Peyer's patch (tissue), 4 donors: ENCODE measurements around the gene SH3TC1. TPM values are rescaled to one million over a fixed set of nuclear protein-coding genes. Genes with fewer than 3 reads are reported as not detected.
A peak's percentile ranks its signal among the peaks of the same experiment; 100 is the strongest.

Source experiments
- DNase-seq, 3 donors: peaks; one replicate each; pipeline ENCODE4 v3.0.0-alpha.2; 2017 to 2019
- H3K27ac ChIP-seq, 4 donors: fragments of 200-600 bp; sonication (generic); one replicate each; pipeline ENCODE4 v1.5.1; 2016 to 2019
- H3K27me3 ChIP-seq, 2 donors: fragments of 200-600 bp; sonication (generic); one replicate each; pipeline ENCODE4 v1.5.1; 2019
- H3K36me3 ChIP-seq, 3 donors: fragments of 200-600 bp; sonication (generic); one replicate each; pipeline ENCODE4 v1.5.1; 2016 to 2019
- H3K4me1 ChIP-seq, 4 donors: fragments of 200-600 bp; sonication (generic); one replicate each; pipeline ENCODE4 v1.5.1; 2016 to 2019
- H3K4me3 ChIP-seq, 4 donors: fragments of 200-600 bp; sonication (generic); 1 replicate in 3 of 4; 2 replicates in 1 of 4; pipeline ENCODE4 v1.5.1; 2016 to 2019; ENCODE audit warnings: mild to moderate bottlenecking in 1 of 4
- H3K9me3 ChIP-seq, 4 donors: fragments of 200-600 bp; sonication (generic); one replicate each; pipeline ENCODE4 v1.5.1; 2016 to 2019; ENCODE audit warnings: mild to moderate bottlenecking in 1 of 4
- CTCF ChIP-seq, 6 experiments: fragments of 450-650 bp in 4 of 6; fragments of 200-600 bp in 2 of 6; sonication (generic) in 1 of 6; IDR thresholded peaks; one replicate each; pipeline ENCODE4 v1.5.1; 2017 to 2019; ENCODE audit warnings: antibody characterized with exemption in 6 of 6, mild to moderate bottlenecking in 3 of 6, moderate library complexity in 1 of 6
- POLR2A ChIP-seq, 2 donors: fragments of 450-650 bp; IDR thresholded peaks; one replicate each; pipeline ENCODE4 v1.5.1; 2017; ENCODE audit warnings: antibody characterized with exemption in 2 of 2, mild to moderate bottlenecking in 2 of 2, moderate library complexity in 2 of 2
- total RNA-seq, 4 donors: library from RNA; depleted of rRNA; stranded (reverse); fragments of >200 nt; gene quantifications; one replicate each; pipeline ENCODE4 v1.1.0, GENCODE V29; 2016

SH3TC1 gene
- total RNA-seq, 4 donors from 2014 or later, result 4.2 to 88.3 (median 11.8) TPM

DNA sequence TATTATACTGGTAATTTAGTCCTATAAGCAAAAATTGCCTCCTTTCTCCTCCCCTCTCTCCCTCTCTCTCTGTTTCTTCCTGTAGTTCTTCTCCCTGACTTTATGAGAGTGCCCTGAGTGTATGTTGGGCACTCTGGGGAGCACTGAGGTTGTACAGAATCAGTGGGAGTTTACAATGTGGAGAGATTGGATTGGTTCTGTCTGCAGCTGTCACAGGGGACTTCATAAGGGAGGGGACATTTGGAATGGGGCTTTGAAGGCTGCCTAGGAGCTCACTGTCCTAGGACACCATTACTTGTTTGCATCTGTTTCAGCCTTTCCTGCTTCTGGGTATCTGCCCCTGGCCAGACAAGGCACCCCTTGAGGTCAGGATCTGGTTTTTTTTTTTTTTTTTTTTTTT is 22.9 kb downstream of the SH3TC1 start:
- H3K27me3 ChIP-seq, result no peaks in the 10 kb centered on the region
- peaks cover 0 to 6% (median 0%) of the 10 kb centered on the region in 4 donors for H3K4me1 ChIP-seq
- peaks cover 0 to 14% (median 0%) of the 10 kb centered on the region in 3 donors for H3K36me3 ChIP-seq
- no peak overlapping the region for H3K4me3 ChIP-seq
- H3K27ac ChIP-seq, result peak overlapping the region; percentile 51 to 57 (median 53)
- H3K9me3 ChIP-seq, result no peaks in the 10 kb centered on the region
- DNase-seq, result no peak
- TF ChIP-seq CTCF (IDR thresholded peaks at IDR 0.05), result no peak

DNA sequence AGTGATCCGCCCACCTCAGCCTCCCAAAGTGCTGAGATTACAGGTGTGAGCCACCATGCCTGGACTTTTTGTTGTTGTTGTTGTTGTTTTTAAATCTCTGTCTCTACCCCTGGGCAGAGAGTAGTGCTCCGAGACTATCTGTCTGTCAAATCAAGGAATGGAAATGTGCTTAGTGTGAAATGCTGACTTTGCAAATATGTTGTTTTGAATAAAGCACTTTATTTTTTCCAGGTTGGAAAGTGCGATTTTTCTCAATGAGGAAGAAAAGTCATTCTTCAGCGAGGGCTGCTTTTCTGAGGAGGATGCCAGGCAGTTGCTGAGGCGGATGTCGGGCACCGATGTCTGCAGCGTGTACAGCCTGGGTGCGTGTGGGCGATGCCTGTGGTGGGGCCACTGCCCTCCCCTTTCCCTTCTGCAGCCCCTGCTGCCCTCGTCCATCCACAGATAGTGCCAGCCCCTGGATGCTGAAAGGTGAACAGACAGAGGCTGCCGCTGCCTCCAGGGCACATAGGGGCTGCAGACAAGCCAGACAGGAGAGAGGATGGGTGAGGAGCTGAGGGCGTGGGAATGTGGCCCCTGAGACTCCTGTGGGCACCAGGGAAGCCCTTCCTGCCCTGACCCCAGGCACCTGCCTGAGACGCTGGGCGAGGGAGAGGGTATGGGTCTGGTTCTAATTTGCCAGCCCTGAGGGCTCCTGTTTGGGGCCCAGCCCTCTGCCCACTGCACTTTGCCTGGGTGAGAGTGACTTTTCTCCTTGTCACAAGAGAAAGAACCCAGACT is 23.7 kb downstream of the SH3TC1 start:
- H3K36me3 ChIP-seq, result peaks cover 0 to 22% (median 0%) of the 10 kb centered on the region in 3 donors
- DNase-seq, result no peak
- H3K4me1 ChIP-seq, result peaks cover 0 to 9% (median 3%) of the 10 kb centered on the region in 4 donors
- TF ChIP-seq POLR2A (IDR thresholded peaks at IDR 0.05) (no peak), CTCF (IDR thresholded peaks at IDR 0.05) (no peak)
- H3K9me3 ChIP-seq, result no peaks in the 10 kb centered on the region
- peak overlapping the region in 1 of 4 donors; percentile 51 for H3K27ac ChIP-seq
- H3K4me3 ChIP-seq, result no peak overlapping the region
- no peaks in the 10 kb centered on the region for H3K27me3 ChIP-seq

DNA sequence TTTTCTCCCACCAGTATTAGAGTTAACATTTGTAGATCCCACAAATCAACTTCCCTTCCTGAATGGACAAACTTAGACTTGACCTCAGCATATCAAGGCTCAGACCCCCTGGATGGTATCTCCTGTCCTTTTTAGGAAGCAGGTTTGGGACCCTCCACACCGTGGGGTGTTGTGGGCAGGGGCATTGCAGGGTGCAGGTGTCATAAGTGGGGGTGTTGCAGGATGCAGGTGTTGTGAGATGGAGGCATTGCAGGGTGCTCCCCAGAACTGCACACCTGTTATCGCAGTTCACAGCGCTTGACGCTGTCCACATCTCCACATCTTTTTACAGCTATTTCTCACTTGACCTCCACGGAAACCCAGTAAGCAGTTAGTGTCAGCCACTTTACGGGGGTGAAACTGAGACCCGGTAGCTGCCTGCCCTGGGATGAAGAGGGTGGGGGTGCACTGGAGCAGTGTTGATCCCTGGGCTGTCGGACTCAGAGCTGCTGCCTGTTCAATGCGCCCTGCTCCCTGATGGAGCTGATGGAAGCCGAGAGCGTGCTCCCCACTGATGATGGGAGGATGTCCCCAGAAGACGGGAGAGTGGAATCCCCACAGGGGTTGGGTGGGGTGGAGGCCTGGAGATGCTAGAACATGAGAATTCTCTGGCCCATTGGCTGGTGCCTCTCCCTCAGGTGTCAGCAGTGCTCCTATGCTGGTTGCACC is 25.3 kb downstream of the SH3TC1 start:
- DNase-seq, result no peak
- Histone ChIP-seq H3K4me1 (peaks cover 0 to 22% (median 17%) of the 10 kb centered on the region in 4 donors), H3K4me3 (no peak overlapping the region), H3K36me3 (peaks cover 0 to 23% (median 0%) of the 10 kb centered on the region in 3 donors), H3K27me3 (no peaks in the 10 kb centered on the region), H3K9me3 (no peaks in the 10 kb centered on the region), H3K27ac (no peak overlapping the region)
- TF ChIP-seq POLR2A (IDR thresholded peaks at IDR 0.05) (no peak), CTCF (IDR thresholded peaks at IDR 0.05) (no peak)

DNA sequence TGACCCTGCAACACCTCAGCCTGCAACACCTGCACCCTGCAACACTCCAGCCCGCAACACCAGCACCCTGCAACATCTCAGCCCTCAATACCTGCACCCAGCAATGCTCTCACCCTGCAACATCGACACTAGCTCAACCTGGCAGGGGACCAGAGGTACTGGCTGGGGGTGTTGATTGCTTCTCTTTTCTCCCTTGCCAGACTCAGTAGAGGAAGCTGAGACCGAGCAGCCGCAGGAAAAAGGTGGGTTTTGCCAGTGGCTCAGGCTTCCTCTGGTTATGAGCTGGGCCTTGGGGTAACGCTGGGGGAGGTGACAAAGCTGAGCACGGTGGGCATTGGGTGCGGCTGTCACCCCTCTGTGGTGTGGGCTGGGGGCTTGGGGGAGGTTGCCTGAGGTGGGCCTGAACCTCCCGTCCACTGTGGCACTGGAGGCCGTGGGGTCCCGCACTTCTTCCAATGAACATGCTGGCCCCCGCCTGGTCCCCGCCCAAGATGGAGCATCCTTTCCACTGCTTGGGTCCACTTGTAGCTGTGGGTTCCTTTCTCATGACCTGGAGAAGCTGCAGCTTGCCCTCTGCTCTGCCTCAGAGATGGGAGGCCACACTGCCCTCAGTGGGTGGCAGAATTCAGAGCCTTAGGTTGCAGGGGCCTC is 26.0 kb downstream of the SH3TC1 start:
- H3K27ac ChIP-seq, result no peak overlapping the region
- DNase-seq, result no peak
- H3K36me3 ChIP-seq, result peaks cover 0 to 23% (median 0%) of the 10 kb centered on the region in 3 donors
- TF ChIP-seq CTCF (IDR thresholded peaks at IDR 0.05) (no peak), POLR2A (IDR thresholded peaks at IDR 0.05) (no peak)
- H3K27me3 ChIP-seq, result no peaks in the 10 kb centered on the region
- no peak overlapping the region for H3K4me3 ChIP-seq
- no peaks in the 10 kb centered on the region for H3K9me3 ChIP-seq
- H3K4me1 ChIP-seq, result peaks cover 0 to 22% (median 17%) of the 10 kb centered on the region in 4 donors

DNA sequence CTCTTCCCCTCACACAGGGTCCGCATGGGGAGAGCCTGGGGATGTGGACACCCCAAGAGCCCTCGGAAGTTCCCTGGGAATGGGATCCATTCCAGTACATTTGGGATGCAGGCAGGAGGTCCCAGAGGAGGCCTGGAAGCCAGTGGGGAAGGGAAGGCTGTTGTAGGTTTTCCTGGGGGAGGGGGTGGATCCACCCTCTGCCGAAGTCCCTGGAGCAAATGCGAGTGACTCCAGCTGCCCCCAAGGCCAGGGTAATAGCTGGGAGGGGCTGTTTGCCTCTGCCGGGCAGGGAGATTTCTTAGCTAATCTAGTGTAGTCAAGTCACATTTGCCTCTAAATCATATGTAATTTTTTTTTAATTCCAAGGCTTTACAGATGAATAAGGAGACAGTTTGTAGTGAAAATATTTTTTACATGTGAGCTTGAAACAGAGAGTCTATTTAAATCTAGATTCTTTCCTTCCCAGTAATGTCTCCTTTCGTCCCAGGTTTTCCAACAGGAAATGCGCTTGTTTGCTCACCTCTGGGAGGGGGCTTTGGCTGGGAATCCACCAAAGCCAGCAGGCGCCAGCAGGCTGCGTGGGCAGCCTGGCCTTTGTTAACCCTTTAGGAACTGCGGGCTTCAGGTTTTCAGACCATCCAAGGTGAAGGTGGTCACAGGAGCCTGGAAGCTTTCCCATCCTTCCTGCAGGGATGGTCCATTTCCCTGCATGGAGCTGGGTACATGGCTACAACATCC is 26.8 kb downstream of the SH3TC1 start:
- no peaks in the 10 kb centered on the region for H3K27me3 ChIP-seq
- H3K9me3 ChIP-seq, result no peaks in the 10 kb centered on the region
- H3K36me3 ChIP-seq, result peaks cover 0 to 23% (median 0%) of the 10 kb centered on the region in 3 donors
- no peak overlapping the region for H3K4me3 ChIP-seq
- no peak for DNase-seq
- no peak overlapping the region for H3K27ac ChIP-seq
- H3K4me1 ChIP-seq, result peaks cover 0 to 19% (median 17%) of the 10 kb centered on the region in 4 donors
- TF ChIP-seq CTCF (IDR thresholded peaks at IDR 0.05), result no peak
- TF ChIP-seq POLR2A (IDR thresholded peaks at IDR 0.05), result no peak
